ENCODE measurements around the gene TRIP12.
"Not testable (repeated sequence)": the region's sequence is repeated elsewhere in the genome, so short reads cannot be mapped to it uniquely, and the experiment has no call there.

TRIP12 gene

GRCh38 chr2:229810786-229811185 is 111.0 kb downstream of the TRIP12 start:
- WGBS, 2 experiments = 95 to 100% methylated on average over 2 to 3 of the region's 3 CpGs
- peaks cover 14% of the 10 kb centered on the region for H3K36me3 ChIP-seq (ENCODE audit: control insufficient read depth, insufficient read depth, low read length)

GRCh38 chr2:229805559-229805958 is 116.2 kb downstream of the TRIP12 start:
- no peaks in the 10 kb centered on the region for H3K4me1 ChIP-seq (ENCODE audit: control insufficient read depth, insufficient read depth, low read length)
- peaks cover 25% of the 10 kb centered on the region for H3K36me3 ChIP-seq (ENCODE audit: control insufficient read depth, insufficient read depth, low read length)
- no peaks in the 10 kb centered on the region for H3K9me3 ChIP-seq (ENCODE audit: control insufficient read depth, low read length)
- H3K27me3 ChIP-seq (ENCODE audit: control insufficient read depth, insufficient read depth, low read length, poor library complexity, severe bottlenecking) = no peaks in the 10 kb centered on the region
- H3K4me3 ChIP-seq (ENCODE audit: insufficient read depth, low read depth, low read length) = no peak overlapping the region
- 94 to 96% methylated on average over 5 to 6 of the region's 6 CpGs for WGBS, 2 experiments
- no peak overlapping the region for H3K27ac ChIP-seq (ENCODE audit: insufficient read depth, low read depth, low read length, poor library complexity, severe bottlenecking)

More at GRCh38 chr2:229810786-229811185, 111.0 kb downstream of the TRIP12 start:
- Histone ChIP-seq H3K4me3 (ENCODE audit: insufficient read depth, low read depth, low read length) (no peak overlapping the region), H3K9me3 (ENCODE audit: control insufficient read depth, low read length) (no peaks in the 10 kb centered on the region), H3K27me3 (ENCODE audit: control insufficient read depth, insufficient read depth, low read length, poor library complexity, severe bottlenecking) (no peaks in the 10 kb centered on the region), H3K4me1 (ENCODE audit: control insufficient read depth, insufficient read depth, low read length) (no peaks in the 10 kb centered on the region), H3K27ac (ENCODE audit: insufficient read depth, low read depth, low read length, poor library complexity, severe bottlenecking) (no peak overlapping the region)

- WGBS, 2 experiments = 79 to 80% methylated on average over 5 of the region's 5 CpGs
- Histone ChIP-seq H3K4me1 (ENCODE audit: control insufficient read depth, insufficient read depth, low read length) (no peaks in the 10 kb centered on the region), H3K36me3 (ENCODE audit: control insufficient read depth, insufficient read depth, low read length) (peaks cover 30% of the 10 kb centered on the region), H3K27me3 (ENCODE audit: control insufficient read depth, insufficient read depth, low read length, poor library complexity, severe bottlenecking) (no peaks in the 10 kb centered on the region), H3K9me3 (ENCODE audit: control insufficient read depth, low read length) (no peaks in the 10 kb centered on the region), H3K27ac (ENCODE audit: insufficient read depth, low read depth, low read length, poor library complexity, severe bottlenecking) (no peak overlapping the region), H3K4me3 (ENCODE audit: insufficient read depth, low read depth, low read length) (no peak overlapping the region)
Observed at GRCh38 chr2:229802785-229803184, 119.0 kb downstream of the TRIP12 start.

GRCh38 chr2:229800997-229801754 is 120.6 kb downstream of the TRIP12 start:
- Histone ChIP-seq H3K27ac (ENCODE audit: insufficient read depth, low read depth, low read length, poor library complexity, severe bottlenecking) (no peak overlapping the region), H3K27me3 (ENCODE audit: control insufficient read depth, insufficient read depth, low read length, poor library complexity, severe bottlenecking) (no peaks in the 10 kb centered on the region), H3K4me1 (ENCODE audit: control insufficient read depth, insufficient read depth, low read length) (no peaks in the 10 kb centered on the region), H3K4me3 (ENCODE audit: insufficient read depth, low read depth, low read length) (no peak overlapping the region), H3K36me3 (ENCODE audit: control insufficient read depth, insufficient read depth, low read length) (peaks cover 23% of the 10 kb centered on the region), H3K9me3 (ENCODE audit: control insufficient read depth, low read length) (no peaks in the 10 kb centered on the region)

- 96 to 98% methylated on average over 3 of the region's 5 CpGs for WGBS, 2 experiments
- Histone ChIP-seq H3K4me3 (ENCODE audit: insufficient read depth, low read depth, low read length) (no peak overlapping the region), H3K9me3 (ENCODE audit: control insufficient read depth, low read length) (no peaks in the 10 kb centered on the region), H3K27me3 (ENCODE audit: control insufficient read depth, insufficient read depth, low read length, poor library complexity, severe bottlenecking) (no peaks in the 10 kb centered on the region), H3K4me1 (ENCODE audit: control insufficient read depth, insufficient read depth, low read length) (no peaks in the 10 kb centered on the region), H3K36me3 (ENCODE audit: control insufficient read depth, insufficient read depth, low read length) (peaks cover 27% of the 10 kb centered on the region), H3K27ac (ENCODE audit: insufficient read depth, low read depth, low read length, poor library complexity, severe bottlenecking) (no peak overlapping the region)
Observed at GRCh38 chr2:229798446-229799155, 123.2 kb downstream of the TRIP12 start.

- Histone ChIP-seq H3K36me3 (ENCODE audit: control insufficient read depth, insufficient read depth, low read length) (peaks cover 34% of the 10 kb centered on the region), H3K4me3 (ENCODE audit: insufficient read depth, low read depth, low read length) (no peak overlapping the region), H3K27ac (ENCODE audit: insufficient read depth, low read depth, low read length, poor library complexity, severe bottlenecking) (no peak overlapping the region), H3K9me3 (ENCODE audit: control insufficient read depth, low read length) (no peaks in the 10 kb centered on the region), H3K27me3 (ENCODE audit: control insufficient read depth, insufficient read depth, low read length, poor library complexity, severe bottlenecking) (no peaks in the 10 kb centered on the region), H3K4me1 (ENCODE audit: control insufficient read depth, insufficient read depth, low read length) (no peaks in the 10 kb centered on the region)
Observed at GRCh38 chr2:229795058-229795457, 126.8 kb downstream of the TRIP12 start.

GRCh38 chr2:229794636-229795035 is 127.2 kb downstream of the TRIP12 start:
- peaks cover 38% of the 10 kb centered on the region for H3K36me3 ChIP-seq (ENCODE audit: control insufficient read depth, insufficient read depth, low read length)
- H3K4me1 ChIP-seq (ENCODE audit: control insufficient read depth, insufficient read depth, low read length) = no peaks in the 10 kb centered on the region
- no peaks in the 10 kb centered on the region for H3K27me3 ChIP-seq (ENCODE audit: control insufficient read depth, insufficient read depth, low read length, poor library complexity, severe bottlenecking)
- WGBS, 2 experiments = 83 to 100% methylated on average over 1 of the region's 1 CpG
- no peak overlapping the region for H3K4me3 ChIP-seq (ENCODE audit: insufficient read depth, low read depth, low read length)
- H3K9me3 ChIP-seq (ENCODE audit: control insufficient read depth, low read length) = no peaks in the 10 kb centered on the region
- H3K27ac ChIP-seq (ENCODE audit: insufficient read depth, low read depth, low read length, poor library complexity, severe bottlenecking) = no peak overlapping the region

- H3K27ac ChIP-seq (ENCODE audit: insufficient read depth, low read depth, low read length, poor library complexity, severe bottlenecking); H3K27me3 ChIP-seq (ENCODE audit: control insufficient read depth, insufficient read depth, low read length, poor library complexity, severe bottlenecking); H3K4me1 ChIP-seq (ENCODE audit: control insufficient read depth, insufficient read depth, low read length); H3K4me3 ChIP-seq (ENCODE audit: insufficient read depth, low read depth, low read length); H3K9me3 ChIP-seq (ENCODE audit: control insufficient read depth, low read length): not testable (repeated sequence)
- 91 to 93% methylated on average over 9 of the region's 11 CpGs for WGBS, 2 experiments
- peaks cover 31% of the 10 kb centered on the region for H3K36me3 ChIP-seq (ENCODE audit: control insufficient read depth, insufficient read depth, low read length)
Observed at GRCh38 chr2:229786289-229786688, 135.5 kb downstream of the TRIP12 start.

- Histone ChIP-seq H3K36me3 (ENCODE audit: control insufficient read depth, insufficient read depth, low read length) (peaks cover 22% of the 10 kb centered on the region), H3K4me3 (ENCODE audit: insufficient read depth, low read depth, low read length) (no peak overlapping the region), H3K4me1 (ENCODE audit: control insufficient read depth, insufficient read depth, low read length) (peaks cover 6% of the 10 kb centered on the region), H3K9me3 (ENCODE audit: control insufficient read depth, low read length) (no peaks in the 10 kb centered on the region), H3K27me3 (ENCODE audit: control insufficient read depth, insufficient read depth, low read length, poor library complexity, severe bottlenecking) (no peaks in the 10 kb centered on the region), H3K27ac (ENCODE audit: insufficient read depth, low read depth, low read length, poor library complexity, severe bottlenecking) (no peak overlapping the region)
- WGBS, 2 experiments = 100% methylated on average over 2 of the region's 2 CpGs; no CpG with 5 or more reads in 1 of the 2 experiments
Observed at GRCh38 chr2:229784791-229785190, 137.0 kb downstream of the TRIP12 start.

GRCh38 chr2:229783108-229783721 is 138.6 kb downstream of the TRIP12 start:
- Histone ChIP-seq H3K27me3 (ENCODE audit: control insufficient read depth, insufficient read depth, low read length, poor library complexity, severe bottlenecking) (no peaks in the 10 kb centered on the region), H3K36me3 (ENCODE audit: control insufficient read depth, insufficient read depth, low read length) (peaks cover 22% of the 10 kb centered on the region), H3K4me3 (ENCODE audit: insufficient read depth, low read depth, low read length) (no peak overlapping the region), H3K9me3 (ENCODE audit: control insufficient read depth, low read length) (no peaks in the 10 kb centered on the region), H3K4me1 (ENCODE audit: control insufficient read depth, insufficient read depth, low read length) (peaks cover 6% of the 10 kb centered on the region), H3K27ac (ENCODE audit: insufficient read depth, low read depth, low read length, poor library complexity, severe bottlenecking) (no peak overlapping the region)
- WGBS, 2 experiments = 90 to 97% methylated on average over 3 of the region's 5 CpGs

Measured in ectodermal cell (in vitro differentiated cells).